B cell (primary cell): Measurements from ENCODE around the gene CSNK1G1.

Source experiments
- EZH2 ChIP-seq: IDR thresholded peaks from 2 replicates; pipeline ENCODE4 v1.6.1; 2012; ENCODE audit warnings: borderline replicate concordance, low read depth, mild to moderate bottlenecking, moderate library complexity, low read length; ENCODE audit not compliant: insufficient read depth, poor library complexity, severe bottlenecking
- TF ChIP-seq, protein P1 (sequence below): fragments of 200-600 bp; IDR thresholded peaks from one replicate; pipeline ENCODE4 v1.8.0; 2022; ENCODE audit warnings: antibody characterized with exemption, mild to moderate bottlenecking

DNA sequence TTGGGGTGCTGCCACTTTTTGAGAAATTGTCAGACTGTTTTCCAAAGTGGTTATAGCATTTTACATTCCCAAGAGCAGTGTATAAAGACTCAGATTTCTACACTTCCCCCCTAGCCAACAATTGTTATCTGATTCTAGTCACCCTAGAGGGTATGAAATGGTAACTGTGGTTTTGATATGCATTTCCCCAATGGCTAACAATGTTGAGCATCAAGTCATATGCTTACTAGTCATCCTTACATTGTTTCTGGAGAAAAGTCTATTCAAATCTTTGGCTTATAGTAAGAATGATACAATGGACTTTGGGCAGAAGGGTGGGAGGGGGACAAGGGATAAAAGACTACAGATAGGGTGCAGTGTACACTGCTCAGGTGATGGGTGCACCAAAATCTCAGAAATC lies 73.3 kb downstream of the CSNK1G1 start:
- TF ChIP-seq, protein P1, sequence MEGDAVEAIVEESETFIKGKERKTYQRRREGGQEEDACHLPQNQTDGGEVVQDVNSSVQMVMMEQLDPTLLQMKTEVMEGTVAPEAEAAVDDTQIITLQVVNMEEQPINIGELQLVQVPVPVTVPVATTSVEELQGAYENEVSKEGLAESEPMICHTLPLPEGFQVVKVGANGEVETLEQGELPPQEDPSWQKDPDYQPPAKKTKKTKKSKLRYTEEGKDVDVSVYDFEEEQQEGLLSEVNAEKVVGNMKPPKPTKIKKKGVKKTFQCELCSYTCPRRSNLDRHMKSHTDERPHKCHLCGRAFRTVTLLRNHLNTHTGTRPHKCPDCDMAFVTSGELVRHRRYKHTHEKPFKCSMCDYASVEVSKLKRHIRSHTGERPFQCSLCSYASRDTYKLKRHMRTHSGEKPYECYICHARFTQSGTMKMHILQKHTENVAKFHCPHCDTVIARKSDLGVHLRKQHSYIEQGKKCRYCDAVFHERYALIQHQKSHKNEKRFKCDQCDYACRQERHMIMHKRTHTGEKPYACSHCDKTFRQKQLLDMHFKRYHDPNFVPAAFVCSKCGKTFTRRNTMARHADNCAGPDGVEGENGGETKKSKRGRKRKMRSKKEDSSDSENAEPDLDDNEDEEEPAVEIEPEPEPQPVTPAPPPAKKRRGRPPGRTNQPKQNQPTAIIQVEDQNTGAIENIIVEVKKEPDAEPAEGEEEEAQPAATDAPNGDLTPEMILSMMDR: no peak
- TF ChIP-seq EZH2: no peak
